Measurements from ENCODE around the gene PITX1. TPM values are rescaled to one million over a fixed set of nuclear protein-coding genes. Genes with fewer than 3 reads are reported as not detected.

The PITX1 gene
- total RNA-seq, 2 donors from 2014 or later: 1.3 to 2.4 TPM

DNA sequence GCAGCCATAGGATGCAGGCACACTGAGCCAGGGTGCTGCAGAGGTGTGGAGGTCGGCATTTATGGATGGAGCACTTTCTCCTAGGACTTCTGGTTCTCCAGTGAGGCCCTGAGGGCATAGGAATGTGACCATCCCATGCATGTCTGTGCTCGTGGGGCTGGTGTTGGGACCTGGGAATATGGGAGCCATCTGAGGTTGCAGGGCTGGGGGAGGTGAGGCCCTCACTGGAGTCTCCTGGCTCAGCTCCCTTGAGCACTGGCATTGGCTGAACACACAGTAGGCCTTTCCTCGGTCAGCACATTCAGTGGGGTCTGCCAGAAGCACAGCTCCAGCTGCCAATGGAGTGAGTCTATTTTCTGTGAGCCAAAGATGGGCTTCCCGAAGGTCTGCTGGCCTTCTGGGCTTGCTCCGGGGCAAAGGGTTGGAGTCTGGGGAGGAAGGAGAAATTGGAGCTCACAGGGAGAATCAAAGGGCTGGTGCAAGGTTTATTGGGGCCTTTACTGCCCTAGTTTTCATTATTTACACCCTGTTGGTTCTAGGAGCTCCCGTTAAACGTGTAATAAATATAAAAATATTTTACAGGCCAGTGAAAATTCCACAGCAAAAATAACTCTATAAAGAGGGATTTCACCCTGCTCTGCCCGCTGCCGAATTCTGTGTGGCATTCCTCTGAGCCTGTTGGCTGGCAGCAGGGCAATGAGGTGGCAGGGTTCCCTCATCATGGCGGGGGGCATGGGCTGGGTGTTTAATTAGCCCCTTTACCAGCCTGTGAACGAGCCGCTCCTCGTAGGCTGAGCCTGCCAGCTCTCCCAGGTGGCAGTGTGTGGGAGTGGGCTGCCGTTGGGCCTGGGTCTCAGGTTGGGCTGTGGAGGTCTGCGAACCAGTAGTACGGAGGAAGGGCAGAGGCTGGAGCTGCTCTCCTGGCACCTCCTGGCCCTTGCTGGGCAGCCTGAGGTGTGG is 31.6 kb upstream of the PITX1 start:
- H3K9me3 ChIP-seq (ENCODE audit: control insufficient read depth, low read length): no peaks in the 10 kb centered on the region
- H3K27me3 Mint-ChIP-seq (ENCODE audit: insufficient read depth): peaks cover 15% of the 10 kb centered on the region
- TF ChIP-seq, protein P1, sequence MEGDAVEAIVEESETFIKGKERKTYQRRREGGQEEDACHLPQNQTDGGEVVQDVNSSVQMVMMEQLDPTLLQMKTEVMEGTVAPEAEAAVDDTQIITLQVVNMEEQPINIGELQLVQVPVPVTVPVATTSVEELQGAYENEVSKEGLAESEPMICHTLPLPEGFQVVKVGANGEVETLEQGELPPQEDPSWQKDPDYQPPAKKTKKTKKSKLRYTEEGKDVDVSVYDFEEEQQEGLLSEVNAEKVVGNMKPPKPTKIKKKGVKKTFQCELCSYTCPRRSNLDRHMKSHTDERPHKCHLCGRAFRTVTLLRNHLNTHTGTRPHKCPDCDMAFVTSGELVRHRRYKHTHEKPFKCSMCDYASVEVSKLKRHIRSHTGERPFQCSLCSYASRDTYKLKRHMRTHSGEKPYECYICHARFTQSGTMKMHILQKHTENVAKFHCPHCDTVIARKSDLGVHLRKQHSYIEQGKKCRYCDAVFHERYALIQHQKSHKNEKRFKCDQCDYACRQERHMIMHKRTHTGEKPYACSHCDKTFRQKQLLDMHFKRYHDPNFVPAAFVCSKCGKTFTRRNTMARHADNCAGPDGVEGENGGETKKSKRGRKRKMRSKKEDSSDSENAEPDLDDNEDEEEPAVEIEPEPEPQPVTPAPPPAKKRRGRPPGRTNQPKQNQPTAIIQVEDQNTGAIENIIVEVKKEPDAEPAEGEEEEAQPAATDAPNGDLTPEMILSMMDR (conservative IDR thresholded peaks at IDR 0.05): no peak
- no peak overlapping the region for H3K27ac ChIP-seq (ENCODE audit: low read depth, low read length)
- no peaks in the 10 kb centered on the region for H3K36me3 Mint-ChIP-seq (ENCODE audit: low read depth)
- WGBS, 2 experiments (ENCODE audit: insufficient coverage in 1 of 2, insufficient read length in 1 of 2): 93 to 95% methylated on average over 7 to 16 of the region's 16 CpGs
- H3K4me1 ChIP-seq (ENCODE audit: control insufficient read depth, insufficient read depth, low read length): peaks cover 17% of the 10 kb centered on the region
- no peak overlapping the region for H3K4me3 ChIP-seq (ENCODE audit: low read length)
- H3K4me1 Mint-ChIP-seq: peaks cover 11% of the 10 kb centered on the region
- no peak overlapping the region for H3K27ac Mint-ChIP-seq
- no peaks in the 10 kb centered on the region for H3K36me3 ChIP-seq (ENCODE audit: control insufficient read depth, insufficient read depth, low read length)
- no peak for DNase-seq
- no peak overlapping the region for H3K4me3 Mint-ChIP-seq
- no peak overlapping the region for H3K9ac ChIP-seq (ENCODE audit: extremely low read depth, low read length, poor library complexity, severe bottlenecking)
- no peaks in the 10 kb centered on the region for H3K27me3 ChIP-seq (ENCODE audit: control insufficient read depth, insufficient read depth, low read length, poor library complexity, severe bottlenecking)
- H3K9me3 Mint-ChIP-seq: no peaks in the 10 kb centered on the region

DNA sequence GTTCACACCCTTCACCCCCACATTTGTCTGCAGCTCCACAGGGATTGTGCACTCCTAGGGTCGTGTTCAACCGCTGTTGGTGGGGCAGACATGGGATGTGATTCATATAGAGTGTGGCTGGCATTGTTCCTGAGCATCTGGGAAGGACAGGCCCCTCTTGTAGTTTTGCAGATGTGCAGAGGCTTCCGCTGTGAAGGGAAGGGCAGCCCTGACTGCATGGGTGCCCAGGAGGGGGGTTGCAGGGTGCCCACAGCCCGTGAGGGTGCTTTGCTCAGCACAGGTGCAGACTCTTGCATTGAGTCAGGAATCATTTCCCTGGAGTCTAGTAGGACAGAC is 30.2 kb upstream of the PITX1 start:
- peak overlapping the region; percentile 72 for H3K27ac Mint-ChIP-seq
- H3K9me3 ChIP-seq (ENCODE audit: control insufficient read depth, low read length): no peaks in the 10 kb centered on the region
- no peaks in the 10 kb centered on the region for H3K27me3 ChIP-seq (ENCODE audit: control insufficient read depth, insufficient read depth, low read length, poor library complexity, severe bottlenecking)
- no peak overlapping the region for H3K4me3 ChIP-seq (ENCODE audit: low read length)
- H3K9ac ChIP-seq (ENCODE audit: extremely low read depth, low read length, poor library complexity, severe bottlenecking): no peak overlapping the region
- WGBS, 2 experiments (ENCODE audit: insufficient coverage in 1 of 2, insufficient read length in 1 of 2): 63 to 87% methylated on average over 1 to 4 of the region's 4 CpGs
- peaks cover 10% of the 10 kb centered on the region for H3K4me1 ChIP-seq (ENCODE audit: control insufficient read depth, insufficient read depth, low read length)
- H3K36me3 Mint-ChIP-seq (ENCODE audit: low read depth): no peaks in the 10 kb centered on the region
- H3K36me3 ChIP-seq (ENCODE audit: control insufficient read depth, insufficient read depth, low read length): no peaks in the 10 kb centered on the region
- no peak for DNase-seq
- TF ChIP-seq, protein P1 (conservative IDR thresholded peaks at IDR 0.05): no peak
- no peaks in the 10 kb centered on the region for H3K9me3 Mint-ChIP-seq
- H3K27me3 Mint-ChIP-seq (ENCODE audit: insufficient read depth): peaks cover 18% of the 10 kb centered on the region
- no peak overlapping the region for H3K4me3 Mint-ChIP-seq
- H3K4me1 Mint-ChIP-seq: peaks cover 2% of the 10 kb centered on the region
- H3K27ac ChIP-seq (ENCODE audit: low read depth, low read length): no peak overlapping the region

DNA sequence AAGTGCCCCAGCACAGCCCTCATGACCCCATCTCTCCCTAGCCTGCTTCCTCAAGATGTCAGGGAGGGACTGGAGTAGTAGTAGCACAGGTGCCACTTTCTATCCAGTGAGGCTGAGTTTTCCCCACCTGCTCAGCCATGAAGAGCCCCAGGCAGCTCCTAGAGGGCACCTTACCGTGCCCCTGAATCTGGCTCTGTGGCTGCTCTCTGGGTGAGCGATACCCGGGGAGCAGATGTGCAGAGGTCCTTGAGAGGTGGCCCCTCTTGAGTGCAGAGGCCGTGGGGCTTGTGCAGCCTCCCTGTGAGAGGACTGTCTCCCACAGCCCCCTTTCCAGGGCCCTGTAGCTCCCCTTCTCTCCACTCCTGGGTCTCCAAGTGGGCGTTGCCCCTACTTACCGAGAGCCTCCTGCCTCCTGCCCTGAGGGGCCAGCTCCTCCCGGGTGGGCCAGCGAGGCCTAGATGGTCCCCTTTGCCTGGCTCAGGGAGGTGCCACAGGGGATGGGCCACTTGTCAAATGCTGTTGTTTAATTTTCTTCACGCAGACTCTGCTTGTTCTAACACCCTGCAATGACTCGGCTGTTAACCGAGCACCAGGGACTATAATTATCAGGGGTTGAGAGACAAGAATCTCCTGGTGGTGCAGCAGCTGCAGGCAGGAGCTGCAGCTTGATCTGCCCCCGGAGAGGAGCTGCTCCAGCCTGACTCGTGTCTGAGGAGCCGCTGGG is 29.6 kb upstream of the PITX1 start:
- TF ChIP-seq, protein P1 (conservative IDR thresholded peaks at IDR 0.05): no peak
- Histone ChIP-seq H3K4me1 (ENCODE audit: control insufficient read depth, insufficient read depth, low read length) (peaks cover 5% of the 10 kb centered on the region), H3K4me3 (ENCODE audit: low read length) (no peak overlapping the region), H3K9ac (ENCODE audit: extremely low read depth, low read length, poor library complexity, severe bottlenecking) (no peak overlapping the region), H3K27me3 (ENCODE audit: control insufficient read depth, insufficient read depth, low read length, poor library complexity, severe bottlenecking) (no peaks in the 10 kb centered on the region), H3K36me3 (ENCODE audit: control insufficient read depth, insufficient read depth, low read length) (no peaks in the 10 kb centered on the region), H3K27ac (ENCODE audit: low read depth, low read length) (no peak overlapping the region), H3K9me3 (ENCODE audit: control insufficient read depth, low read length) (no peaks in the 10 kb centered on the region)
- H3K27me3 Mint-ChIP-seq (ENCODE audit: insufficient read depth): peaks cover 18% of the 10 kb centered on the region
- no peaks in the 10 kb centered on the region for H3K9me3 Mint-ChIP-seq
- WGBS, 2 experiments (ENCODE audit: insufficient coverage in 1 of 2, insufficient read length in 1 of 2): 78 to 84% methylated on average over 9 to 14 of the region's 14 CpGs
- H3K4me1 Mint-ChIP-seq: no peaks in the 10 kb centered on the region
- no peak overlapping the region for H3K27ac Mint-ChIP-seq
- H3K36me3 Mint-ChIP-seq (ENCODE audit: low read depth): no peaks in the 10 kb centered on the region
- no peak overlapping the region for H3K4me3 Mint-ChIP-seq
- no peak for DNase-seq

Measured in endodermal cell (in vitro differentiated cells).